Stimulated activated CD4-positive, alpha-beta T cell treated with anti-CD3 and anti-CD28 coated beads, TNF-alpha, amount 100 ng/mL, for 1 hour (primary cell): ENCODE results near the gene FOXD2.

Source experiments
- DNase-seq, 3 donors: peaks; one replicate each; pipeline ENCODE4 v3.0.0-alpha.2; 2020; ENCODE audit warnings: low read depth in 3 of 3, low spot score in 1 of 3

The FOXD2 gene

DNA sequence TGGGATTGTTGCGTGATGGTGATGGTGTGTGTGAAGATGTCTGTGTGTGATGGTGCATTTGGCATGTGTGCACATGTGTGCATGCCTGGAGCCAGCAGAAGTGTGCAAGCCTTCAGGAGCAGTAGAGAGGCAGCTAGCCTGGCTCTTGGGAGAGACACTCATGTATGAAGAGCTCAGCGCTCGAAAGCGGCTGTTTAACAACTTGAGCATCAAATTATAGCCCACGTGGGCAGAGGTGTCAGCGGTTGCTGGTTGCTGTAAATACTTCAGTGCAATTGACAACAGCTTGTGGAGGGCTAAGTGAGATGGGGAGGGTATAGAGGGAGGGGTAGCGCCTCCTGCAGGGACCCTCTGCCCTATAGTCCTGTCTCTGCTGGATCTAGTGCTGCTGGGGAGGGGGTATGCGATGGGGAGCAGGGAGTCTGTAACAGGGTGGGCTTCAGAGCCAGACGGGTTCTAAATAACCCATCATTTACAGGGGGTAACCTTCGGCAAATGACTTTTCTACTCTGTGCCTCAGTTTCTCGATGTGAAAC lies 21.5 kb downstream of the FOXD2 start:
- DNase-seq = no peak

- no peak for DNase-seq
Observed at GRCh38 chr1:47460040-47460439, 22.2 kb downstream of the FOXD2 start.

GRCh38 chr1:47460456-47460855 lies 22.6 kb downstream of the FOXD2 start:
- no peak for DNase-seq

DNA sequence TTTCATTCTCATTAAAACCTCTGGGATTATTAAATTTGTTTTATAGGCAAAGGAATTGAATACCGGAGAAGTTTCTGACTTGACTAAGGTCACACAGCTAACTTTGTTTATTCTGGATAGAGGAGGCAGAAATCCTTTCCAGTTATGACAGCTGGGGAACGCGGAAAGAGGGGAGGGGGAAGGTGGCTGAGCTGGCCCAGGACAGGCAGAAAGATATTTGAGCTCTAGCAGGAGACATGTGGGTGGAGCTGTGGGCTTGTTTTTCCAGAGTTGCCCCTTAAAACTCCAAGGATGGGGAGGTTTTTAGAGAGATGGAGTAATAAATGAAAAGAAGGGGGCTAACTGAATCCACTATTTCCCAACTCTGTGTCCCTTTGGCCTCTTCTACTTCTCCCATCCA lies 27.8 kb downstream of the FOXD2 start:
- no peak for DNase-seq

- DNase-seq = no peak
Observed at GRCh38 chr1:47468709-47469389, 31.0 kb downstream of the FOXD2 start.

DNA sequence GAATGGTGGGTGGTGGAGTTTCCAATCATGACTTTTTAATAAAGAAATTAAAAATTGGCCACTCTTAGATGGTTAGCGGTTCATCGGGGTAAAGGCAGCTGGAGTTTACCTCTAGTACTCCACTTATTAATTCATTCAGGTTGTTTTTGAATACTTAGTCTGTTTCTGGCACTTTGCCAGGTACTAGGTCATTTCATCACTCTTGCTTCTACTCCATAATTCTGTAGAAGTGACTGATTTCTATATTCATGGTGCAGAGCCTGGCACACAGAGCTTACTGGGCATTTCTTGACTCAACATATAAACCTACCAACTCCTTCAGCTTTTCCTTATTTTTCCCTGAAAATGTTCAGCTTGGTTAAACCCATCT lies 31.5 kb downstream of the FOXD2 start:
- no peak for DNase-seq

GRCh38 chr1:47469910-47470309 lies 32.1 kb downstream of the FOXD2 start:
- no peak for DNase-seq

DNA sequence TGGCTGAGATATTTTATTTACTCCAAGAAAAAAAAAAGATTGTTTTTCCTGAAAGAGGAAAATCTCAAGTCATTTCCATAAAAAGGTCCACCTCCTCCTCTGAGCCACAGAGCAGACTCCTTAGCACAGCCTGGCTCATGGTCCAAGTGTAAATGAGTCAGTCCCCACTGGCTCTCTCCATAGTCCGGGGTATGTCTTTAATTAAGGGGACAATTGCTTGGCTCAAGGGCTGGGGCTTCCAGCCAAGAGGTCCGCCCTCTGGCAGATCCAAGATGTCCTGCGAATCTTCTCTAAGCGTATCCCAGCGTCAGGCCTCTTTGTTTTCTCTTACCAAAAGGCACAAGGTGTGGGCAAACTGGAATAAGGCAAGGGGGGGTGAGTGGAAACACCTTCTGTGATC lies 33.3 kb downstream of the FOXD2 start:
- no peak for DNase-seq

GRCh38 chr1:47474278-47475193 lies 36.7 kb downstream of the FOXD2 start:
- DNase-seq = no peak

- no peak for DNase-seq
Observed at GRCh38 chr1:47477595-47478080, 39.8 kb downstream of the FOXD2 start.

GRCh38 chr1:47478090-47478489 lies 40.2 kb downstream of the FOXD2 start:
- DNase-seq = no peak

DNA sequence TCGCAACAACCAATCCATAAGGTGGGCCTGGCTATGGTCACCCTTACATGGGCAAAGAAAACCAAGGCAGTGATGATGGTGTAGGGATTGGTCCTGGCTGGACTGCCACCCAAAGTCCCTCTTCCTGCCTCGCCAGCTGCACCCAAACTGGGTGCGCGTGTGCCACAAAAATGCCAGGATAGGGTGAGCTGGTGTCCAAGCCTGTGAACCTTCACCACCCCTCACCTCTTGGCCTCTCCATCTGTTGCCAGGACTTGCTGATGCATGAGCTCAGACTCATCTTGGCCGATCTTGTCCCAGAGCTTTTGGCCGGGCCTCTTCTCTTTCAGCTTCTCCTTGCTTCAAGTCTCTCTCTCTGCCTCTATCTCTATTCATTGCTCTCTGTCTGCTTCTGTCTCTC lies 41.8 kb downstream of the FOXD2 start:
- no peak for DNase-seq

DNA sequence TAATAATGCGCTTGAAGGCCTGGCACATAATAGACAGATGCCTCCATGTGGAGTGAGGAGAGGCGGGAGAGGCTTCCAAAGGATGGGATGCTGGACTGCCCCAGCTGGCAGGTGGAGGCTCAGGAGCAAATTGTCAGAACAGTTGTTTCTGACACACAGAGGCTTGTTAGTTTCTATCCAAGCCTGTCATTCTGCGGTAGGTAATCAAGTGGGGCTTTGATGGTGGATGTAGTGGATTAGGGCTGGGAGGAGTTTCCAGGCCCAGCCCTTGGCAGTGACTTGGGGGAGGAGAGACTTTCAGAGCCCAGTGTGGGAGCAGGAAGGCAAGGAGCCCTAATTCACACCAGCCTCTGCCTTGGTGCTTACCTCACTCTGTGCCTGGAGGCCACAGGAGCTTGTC lies 44.1 kb downstream of the FOXD2 start:
- no peak for DNase-seq

GRCh38 chr1:47482786-47483185 lies 44.9 kb downstream of the FOXD2 start:
- DNase-seq = no peak

- DNase-seq = no peak
Observed at GRCh38 chr1:47483651-47484050, 45.8 kb downstream of the FOXD2 start.

DNA sequence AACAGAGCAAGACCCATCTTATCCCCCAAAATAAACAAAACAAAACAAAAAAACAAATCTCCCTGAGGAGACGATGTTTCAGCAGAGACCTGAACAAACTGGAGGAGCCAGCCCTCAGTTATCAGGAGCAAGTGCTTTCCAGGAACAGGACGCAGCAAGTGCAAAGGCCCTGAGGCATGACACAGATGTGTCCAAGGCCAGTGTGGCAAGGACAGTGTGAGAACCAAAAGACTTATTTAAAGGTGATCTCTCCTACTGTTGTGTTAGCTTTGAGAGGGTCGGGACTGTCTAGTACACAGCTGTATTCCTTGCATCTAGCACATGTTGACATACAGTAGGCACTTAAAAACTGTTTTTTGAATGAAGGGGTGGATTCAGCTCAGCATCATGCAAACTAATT lies 48.0 kb downstream of the FOXD2 start:
- DNase-seq = no peak

DNA sequence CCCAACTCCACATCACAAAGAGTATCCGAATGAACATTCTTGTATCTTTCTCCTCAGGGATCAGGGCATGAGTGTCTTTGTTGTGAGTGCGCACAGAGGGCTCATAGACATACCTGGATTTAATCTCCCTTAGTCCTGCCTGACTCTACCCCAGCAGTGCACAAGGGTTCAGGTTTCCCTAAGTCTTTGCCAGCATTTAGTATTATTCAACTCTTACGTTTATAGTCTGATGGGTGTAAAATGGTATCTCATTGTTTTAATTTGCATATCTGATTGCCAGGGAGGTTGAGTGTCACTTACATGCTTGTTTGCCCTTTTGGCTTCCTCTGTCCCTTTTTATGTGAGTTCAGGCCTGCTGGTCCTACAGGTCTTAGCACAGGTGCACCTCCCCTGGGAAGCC lies 49.5 kb downstream of the FOXD2 start:
- no peak for DNase-seq

DNA sequence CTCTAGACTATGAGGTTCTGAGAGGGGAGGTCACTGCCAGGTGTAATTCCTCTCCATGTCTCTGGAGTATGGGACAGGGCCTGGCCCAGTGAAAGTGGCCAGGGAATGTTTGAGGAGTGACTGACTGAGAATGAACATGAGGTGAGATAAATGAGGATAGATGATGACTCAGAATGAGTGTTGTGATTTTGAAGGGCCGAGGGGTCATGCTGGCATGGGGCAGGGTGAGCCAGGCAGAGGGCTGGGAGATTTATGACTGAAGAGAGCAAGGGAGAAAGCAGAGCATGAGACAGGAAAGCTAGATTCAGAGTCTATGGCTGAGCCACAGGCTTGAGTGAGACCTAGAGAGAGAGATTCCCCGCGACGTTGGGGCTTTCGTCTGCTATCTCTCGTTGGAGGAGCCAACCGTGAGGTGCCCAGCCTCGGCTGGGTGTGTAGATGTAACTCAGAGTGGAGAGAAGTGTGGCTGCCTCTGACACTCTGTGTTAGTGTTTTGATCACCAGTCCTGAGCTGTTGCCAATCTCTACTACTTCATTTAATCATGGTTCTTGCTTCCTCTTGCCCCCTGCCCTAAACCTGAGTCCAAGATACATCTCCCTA lies 50.1 kb downstream of the FOXD2 start:
- no peak for DNase-seq
